OCI-LY7 (cell line): ENCODE results near the gene FBXO7.

Source experiments
- CTCF ChIP-seq: fragments of 200-600 bp; sonication (generic); conservative IDR thresholded peaks from 2 replicates; pipeline ENCODE4 v1.5.1; 2014; ENCODE audit warnings: mild to moderate bottlenecking, antibody characterized with exemption, low read length, moderate library complexity, mixed read lengths
- EZH2phosphoT487 ChIP-seq: fragments of 200-600 bp; sonication (generic); IDR thresholded peaks from 2 replicates; pipeline ENCODE4 v1.6.1; 2018; ENCODE audit warnings: low read depth, borderline replicate concordance, mild to moderate bottlenecking, mixed run types, antibody characterized with exemption, low read length, moderate library complexity, mixed read lengths

DNA sequence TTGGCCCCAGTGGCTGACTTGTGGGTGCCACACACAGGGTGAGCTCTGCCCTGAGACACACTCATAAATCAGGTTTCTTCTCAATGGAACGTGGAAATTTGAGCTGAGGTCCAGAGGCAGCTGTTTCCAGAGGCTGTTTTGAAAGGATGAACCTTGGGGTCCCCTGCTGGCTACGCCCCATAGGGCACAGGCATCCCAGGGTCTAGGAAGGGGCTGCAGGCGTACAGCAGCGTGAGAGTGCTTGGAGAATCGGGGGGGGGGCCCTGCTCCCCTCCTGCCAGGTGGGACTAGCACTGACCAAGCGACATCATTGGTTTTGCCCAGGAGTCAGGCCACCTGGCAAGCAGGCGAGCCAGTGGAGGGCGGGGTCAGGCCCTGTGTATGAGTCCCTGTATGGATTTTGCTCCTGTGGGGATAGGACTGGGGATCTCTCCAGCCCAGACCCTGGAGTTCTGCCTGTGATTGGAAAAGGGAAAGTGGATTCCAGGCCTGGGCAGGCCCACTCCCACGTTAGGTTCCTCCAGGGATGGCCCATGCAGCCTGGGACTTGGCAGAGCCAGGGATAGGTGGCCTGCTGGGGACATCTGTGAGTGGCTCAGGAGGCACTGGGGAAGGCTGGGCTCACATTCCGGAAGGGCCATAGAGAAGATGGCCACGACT is 61.0 kb downstream of the FBXO7 start:
- TF ChIP-seq CTCF (no peak), EZH2phosphoT487 (no peak)
